IPS DF 6.9 (cell line): Measurements from ENCODE around the gene S100A10.

Experiments used
- DNase-seq: peaks from one replicate; pipeline ENCODE4 v3.0.0-alpha.2; 2013; ENCODE audit warnings: low read depth, low spot score
- H3K27ac ChIP-seq: one replicate; pipeline ENCODE4 v1.5.1; 2013; ENCODE audit warnings: low read length, control low read depth
- H3K27me3 ChIP-seq: 2 replicates; pipeline ENCODE4 v1.6.1; 2013; ENCODE audit warnings: mild to moderate bottlenecking, low read length; ENCODE audit not compliant: control insufficient read depth, insufficient read depth
- H3K36me3 ChIP-seq: 2 replicates; pipeline ENCODE4 v1.6.1; 2013; ENCODE audit warnings: low read length; ENCODE audit not compliant: control insufficient read depth, insufficient read depth
- H3K4me1 ChIP-seq: 2 replicates; pipeline ENCODE4 v1.6.1; 2013; ENCODE audit warnings: low read length; ENCODE audit not compliant: control insufficient read depth, insufficient read depth
- H3K4me3 ChIP-seq: 2 replicates; pipeline ENCODE4 v1.5.1; 2013; ENCODE audit warnings: mild to moderate bottlenecking, low read length
- H3K9me3 ChIP-seq: 2 replicates; pipeline ENCODE4 v1.6.1; 2013; ENCODE audit warnings: low read length, inconsistent platforms; ENCODE audit not compliant: control insufficient read depth, insufficient read depth
- WGBS: extraction: QIAGEN DNeasy Blood & Tissue Kit; methylation state at CpG from one replicate; pipeline ENCODE4 v1.1.7; 2013; ENCODE audit warnings: mixed read lengths, missing lambda C conversion rate; ENCODE audit not compliant: insufficient read length, insufficient coverage; 5-methylcytosine and 5-hydroxymethylcytosine counted together

The S100A10 gene

GRCh38 chr1:151935894-151936602 lies 57.6 kb downstream of the S100A10 start:
- Histone ChIP-seq H3K9me3 (no peaks in the 10 kb centered on the region), H3K27ac (no peak overlapping the region), H3K4me3 (no peak overlapping the region), H3K36me3 (no peaks in the 10 kb centered on the region), H3K4me1 (peaks cover 1% of the 10 kb centered on the region; the same call in 1 of the 2 replicates), H3K27me3 (no peaks in the 10 kb centered on the region)
- WGBS: 72% methylated on average over 1 of the region's 2 CpGs
- no peak for DNase-seq

- Histone ChIP-seq H3K27ac (no peak overlapping the region), H3K36me3 (no peaks in the 10 kb centered on the region), H3K4me3 (no peak overlapping the region), H3K27me3 (no peaks in the 10 kb centered on the region), H3K9me3 (no peaks in the 10 kb centered on the region), H3K4me1 (peaks cover 1% of the 10 kb centered on the region; the same call in 1 of the 2 replicates)
- no CpG with 5 or more reads among the region's 3 CpGs for WGBS
- no peak for DNase-seq
Observed at GRCh38 chr1:151935154-151935553, 58.5 kb downstream of the S100A10 start.

GRCh38 chr1:151934048-151934493 lies 59.6 kb downstream of the S100A10 start:
- Histone ChIP-seq H3K27ac (no peak overlapping the region), H3K4me1 (peaks cover 1% of the 10 kb centered on the region; the same call in 1 of the 2 replicates), H3K27me3 (no peaks in the 10 kb centered on the region), H3K9me3 (no peaks in the 10 kb centered on the region), H3K4me3 (no peak overlapping the region), H3K36me3 (no peaks in the 10 kb centered on the region)
- WGBS: no CpG with 5 or more reads among the region's 3 CpGs
- DNase-seq: peak; percentile 54
